ENCODE data around the gene LHX8. TPM values are rescaled to one million over a fixed set of nuclear protein-coding genes. Genes with fewer than 3 reads are reported as not detected.
A peak's percentile ranks its signal among the peaks of the same experiment; 100 is the strongest.

The LHX8 gene
- total RNA-seq, 1 experiment from 2014 or later = not detected

DNA sequence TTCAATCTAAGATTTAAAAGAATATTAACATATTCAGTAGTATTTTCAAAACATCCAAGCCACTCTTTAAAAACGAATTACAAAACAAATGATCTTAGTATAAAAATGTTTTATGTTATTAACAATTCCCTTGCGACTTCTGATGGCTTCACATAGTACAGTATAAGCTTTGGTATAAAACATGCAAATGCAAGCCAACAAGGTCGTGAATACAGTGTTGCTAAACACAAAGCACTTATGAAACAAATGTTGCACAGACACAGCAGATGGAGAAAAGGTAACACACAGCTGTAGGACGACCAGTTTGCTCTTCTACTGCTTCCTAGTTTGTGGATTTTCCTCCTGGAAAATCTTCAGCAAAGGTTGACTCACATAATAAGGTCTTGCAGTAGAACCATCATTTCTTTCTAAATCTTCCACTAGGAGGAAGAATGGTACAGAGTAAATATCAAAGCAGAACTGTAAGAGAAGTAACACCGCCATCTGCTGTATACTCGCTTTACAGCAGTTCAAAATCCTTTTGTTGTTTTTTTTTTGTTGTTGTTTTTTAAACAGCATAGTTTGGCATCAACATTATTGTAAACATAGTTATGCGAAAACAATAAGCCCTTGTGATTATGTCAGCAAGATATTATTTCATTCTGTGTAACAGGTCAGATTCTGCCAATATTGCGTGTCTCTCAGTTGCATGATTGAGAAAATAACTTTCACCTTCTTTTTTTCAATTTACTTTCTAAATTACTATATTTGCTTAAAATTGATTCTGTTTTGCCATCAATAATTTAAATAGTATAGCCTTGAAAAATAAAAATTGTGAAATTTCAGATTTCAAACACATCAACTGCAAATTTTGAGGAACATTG is 69.5 kb downstream of the LHX8 start:
- Histone ChIP-seq H3K36me3 (replicated peaks; ENCODE audit: control insufficient read depth, insufficient read depth, low read length) (no peaks in the 10 kb centered on the region), H3K4me3 (ENCODE audit: insufficient read depth, low read depth, low read length) (no peak overlapping the region), H3K27me3 (ENCODE audit: control insufficient read depth, insufficient read depth, low read length) (no peaks in the 10 kb centered on the region)
- peak; percentile 8 for DNase-seq

DNA sequence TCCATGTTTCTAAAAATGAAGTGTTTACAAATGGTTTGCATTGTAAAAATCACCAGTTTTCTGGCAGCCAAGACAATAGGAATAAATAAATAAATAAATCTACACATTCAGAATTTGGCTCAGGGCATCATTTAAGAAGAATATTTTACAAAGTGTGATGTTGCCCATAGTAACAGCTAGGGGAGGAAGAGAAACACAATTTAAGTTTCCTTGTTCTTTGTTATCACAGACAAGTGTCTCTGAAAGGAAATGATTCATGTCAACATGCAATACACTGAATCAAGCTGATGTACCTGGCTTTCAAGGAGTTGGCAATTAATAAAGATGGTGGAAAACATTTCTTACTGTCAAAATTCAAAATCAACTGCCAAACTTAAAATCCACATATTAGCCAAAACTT is 74.7 kb downstream of the LHX8 start:
- Histone ChIP-seq H3K4me3 (ENCODE audit: insufficient read depth, low read depth, low read length) (no peak overlapping the region), H3K36me3 (replicated peaks; ENCODE audit: control insufficient read depth, insufficient read depth, low read length) (no peaks in the 10 kb centered on the region), H3K27me3 (ENCODE audit: control insufficient read depth, insufficient read depth, low read length) (no peaks in the 10 kb centered on the region)
- no peak for DNase-seq
